HepG2 (cell line): ENCODE measurements around the gene GRHL1. TPM values are rescaled to one million over a fixed set of nuclear protein-coding genes. Genes with fewer than 3 reads are reported as not detected.

Experiments used
- ATAC-seq: fragments of 200-7000 bp; cut with Tn5 transposase; 3 replicates; pipeline ENCODE4 v1.9.1; 2020; ENCODE audit warnings: mild to moderate bottlenecking, moderate library complexity
- BruUV-seq: library from RNA; stranded (reverse); fragments of 400-500 nt; replicated peaks from 2 replicates; lab custom pipeline; 2021; lab: Mats Ljungman, UMichigan
- CTCF ChIA-PET: fragments of 300-600 bp; formaldehyde crosslinking; extraction: SDS; loops from one replicate; lab custom pipeline; 2021; ENCODE audit warnings: low total read pairs, inconsistent platforms, low intra/inter-chr PET ratio; lab: Yijun Ruan, JAX
- POLR2A ChIA-PET: fragments of 350-600 bp; sonication (Branson Sonifier 250); formaldehyde crosslinking; loops from one replicate; lab custom pipeline; 2020; ENCODE audit warnings: antibody characterized with exemption, inconsistent platforms; lab: Yijun Ruan, JAX
- DNase-seq: peaks from one replicate; pipeline ENCODE4 v3.0.0-alpha.2; 2015; ENCODE audit warnings: low spot score
- FAIRE-seq: peaks from 3 replicates; lab custom pipeline; 2011; peaks lifted over from hg19 to GRCh38; lab: Jason Lieb, UNC
- H2AFZ ChIP-seq: one replicate; pipeline ENCODE4 v1.6.1; 2011; ENCODE audit warnings: low read length, inconsistent platforms
- H3K27ac ChIP-seq: fragments of 300-600 bp; 3 replicates; pipeline ENCODE4 v1.8.0; 2011; ENCODE audit warnings: mixed run types, mild to moderate bottlenecking, mixed read lengths, low read length, inconsistent platforms; ENCODE audit not compliant: insufficient read depth; ENCODE audit errors: extremely low read length
- H3K27me3 ChIP-seq, 2 experiments: fragments of 200-600 bp in 1 of 2; 2 replicates in 1 of 2; 3 replicates in 1 of 2; pipeline versions ENCODE4 v1.6.0 to v1.8.0; 2011; ENCODE audit warnings: low read length in 2 of 2, mild to moderate bottlenecking in 2 of 2, moderate library complexity in 2 of 2, inconsistent platforms in 1 of 2; ENCODE audit not compliant: insufficient read depth in 2 of 2, control insufficient read depth in 1 of 2
- H3K36me3 ChIP-seq, 2 experiments: fragments of 200-600 bp in 1 of 2; replicated peaks in 1 of 2; 2 replicates in 1 of 2; 3 replicates in 1 of 2; pipeline versions ENCODE4 v1.5.1 to v1.8.0; 2011; ENCODE audit warnings: low read length in 2 of 2, inconsistent platforms in 1 of 2; ENCODE audit not compliant: insufficient read depth in 2 of 2, control insufficient read depth in 1 of 2
- H3K4me1 ChIP-seq: 2 replicates; pipeline ENCODE4 v1.5.1; 2012; ENCODE audit warnings: low read length, inconsistent platforms; ENCODE audit not compliant: insufficient read depth
- H3K4me2 ChIP-seq: 2 replicates; pipeline ENCODE4 v1.6.0; 2011; ENCODE audit warnings: low read depth, low read length, inconsistent platforms
- H3K4me3 ChIP-seq, 3 experiments: fragments of 200-600 bp in 1 of 3; sonication (generic), shearing (Covaris generic) in 1 of 3; replicated peaks in 1 of 3; 2 replicates each; pipeline ENCODE4 v1.5.1; 2011 to 2016; ENCODE audit warnings: low read length in 3 of 3, inconsistent platforms in 2 of 3, low read depth in 2 of 3, mild to moderate bottlenecking in 2 of 3, control low read depth in 1 of 3, mixed read lengths in 1 of 3; ENCODE audit not compliant: insufficient read depth in 1 of 3
- H3K79me2 ChIP-seq: one replicate; pipeline ENCODE4 v1.6.1; 2011; ENCODE audit warnings: low read length, inconsistent platforms; ENCODE audit not compliant: insufficient read depth
- H3K9ac ChIP-seq: 2 replicates; pipeline ENCODE4 v1.6.0; 2011; ENCODE audit warnings: mild to moderate bottlenecking, low read depth, low read length, inconsistent platforms; ENCODE audit not compliant: insufficient read depth
- H3K9me3 ChIP-seq: 2 replicates; pipeline ENCODE4 v1.5.1; 2012; ENCODE audit warnings: mild to moderate bottlenecking, low read length
- H4K20me1 ChIP-seq: 2 replicates; pipeline ENCODE4 v1.6.0; 2011; ENCODE audit warnings: inconsistent platforms, mild to moderate bottlenecking, low read length, moderate library complexity; ENCODE audit not compliant: insufficient read depth
- AGO2 ChIP-seq: fragments of 200-400 bp; formaldehyde crosslinking; optimal IDR thresholded peaks from 2 replicates; pipeline ENCODE3; 2017; ENCODE audit warnings: mild to moderate bottlenecking, low read depth, low read length, moderate library complexity
- EHMT2 ChIP-seq: fragments of 200-600 bp; sonication (generic); IDR thresholded peaks from 2 replicates; pipeline ENCODE4 v1.7.0; 2017; ENCODE audit warnings: antibody characterized with exemption, low read depth, low read length, borderline replicate concordance
- GPN1 ChIP-seq: sonication (generic); formaldehyde crosslinking; IDR thresholded peaks from 2 replicates; pipeline ENCODE4 v1.5.1; 2020; ENCODE audit warnings: missing genetic modification reagents, borderline replicate concordance
- HIVEP1 ChIP-seq: sonication (generic); formaldehyde crosslinking; IDR thresholded peaks from 2 replicates; pipeline ENCODE4 v1.4.0; 2020; ENCODE audit warnings: mild to moderate bottlenecking, missing genetic modification reagents
- IRX3 ChIP-seq: sonication (generic); formaldehyde crosslinking; IDR thresholded peaks from 2 replicates; pipeline ENCODE4 v1.8.1; 2023; ENCODE audit warnings: mild to moderate bottlenecking, low read depth, missing genetic modification reagents, borderline replicate concordance
- MED8 ChIP-seq: sonication (generic); formaldehyde crosslinking; IDR thresholded peaks from 2 replicates; pipeline ENCODE4 v1.8.1; 2023; ENCODE audit warnings: mild to moderate bottlenecking, missing genetic modification reagents; ENCODE audit not compliant: insufficient replicate concordance
- NFE2L1 ChIP-seq: sonication (generic); formaldehyde crosslinking; IDR thresholded peaks from 2 replicates; pipeline ENCODE4 v1.4.0; 2020; ENCODE audit warnings: missing genetic modification reagents, mild to moderate bottlenecking, borderline replicate concordance
- POLR2AphosphoS2 ChIP-seq: IDR thresholded peaks from 2 replicates; pipeline ENCODE4 v1.6.1; 2011; ENCODE audit warnings: low read depth, low read length, improper control_type of control experiment
- PTBP1 ChIP-seq: fragments of 200-400 bp; formaldehyde crosslinking; IDR thresholded peaks from 2 replicates; pipeline ENCODE4 v1.6.1; 2018; ENCODE audit warnings: low read length, low read depth; ENCODE audit not compliant: poor library complexity, severe bottlenecking
- SATB2 ChIP-seq: sonication (generic); formaldehyde crosslinking; IDR thresholded peaks from 2 replicates; pipeline ENCODE4 v1.5.0; 2020; ENCODE audit warnings: missing genetic modification reagents
- ZBTB8A ChIP-seq: sonication (generic); formaldehyde crosslinking; IDR thresholded peaks from 2 replicates; pipeline ENCODE4 v1.4.0; 2020; ENCODE audit warnings: mild to moderate bottlenecking, low read depth, missing genetic modification reagents, borderline replicate concordance
- ZFP91 ChIP-seq: sonication (generic); formaldehyde crosslinking; IDR thresholded peaks from 2 replicates; pipeline ENCODE4 v1.9.0; 2022; ENCODE audit warnings: missing genetic modification reagents, mild to moderate bottlenecking, borderline replicate concordance
- ZHX2 ChIP-seq, 2 experiments: sonication (generic) in 1 of 2; formaldehyde crosslinking in 1 of 2; IDR thresholded peaks; 2 replicates each; pipeline versions ENCODE4 v1.6.1 to v1.9.0; 2014 to 2022; ENCODE audit warnings: antibody characterized with exemption in 1 of 2, borderline replicate concordance in 1 of 2, inconsistent platforms in 1 of 2, low read depth in 1 of 2, missing genetic modification reagents in 1 of 2
- ZNF30 ChIP-seq: sonication (generic); formaldehyde crosslinking; IDR thresholded peaks from 2 replicates; pipeline ENCODE4 v1.5.0; 2020; ENCODE audit warnings: mild to moderate bottlenecking, missing genetic modification reagents
- ZNF616 ChIP-seq: sonication (generic); formaldehyde crosslinking; IDR thresholded peaks from 2 replicates; pipeline ENCODE4 v1.5.0; 2020; ENCODE audit warnings: low read depth, mild to moderate bottlenecking, missing genetic modification reagents
- ZNF772 ChIP-seq: sonication (generic); formaldehyde crosslinking; IDR thresholded peaks from 2 replicates; pipeline ENCODE4 v1.5.0; 2020; ENCODE audit warnings: mild to moderate bottlenecking, missing genetic modification reagents
- WGBS: methylation state at CpG from one replicate; pipeline ENCODE4 v1.1.6; 2017; ENCODE audit warnings: low lambda C conversion rate; 5-methylcytosine and 5-hydroxymethylcytosine counted together
- in situ Hi-C: cut with HindIII; loops from 2 replicates; pipeline ENCODE4 v1.10.0; 2017; ENCODE audit warnings: low pct_unique_long_range_greater_than_20kb; ENCODE audit not compliant: extremely low pct_ligation_motif_present
- intact Hi-C: fragments of 100-400 bp; cut with micrococcal nuclease; formaldehyde crosslinking; loops from one replicate; pipeline ENCODE4 v1.10.0; 2022; ENCODE audit not compliant: unreplicated experiment
- polyA plus RNA-seq, 8 experiments: library from polyadenylated mRNA; depleted of rRNA in 3 of 8; stranded (reverse) in 7 of 8; unstranded in 1 of 8; fragments of >200 nt; fragmentation: Illumina TruSeq in 4 of 8; extraction: Trizol in 4 of 8; gene quantifications; 2 replicates each; pipeline versions ENCODE4 v1.2.1 to v1.2.3, GENCODE V29; 2011 to 2016; ENCODE audit warnings: low read depth in 4 of 8, missing spikeins in 1 of 8, mixed read lengths in 1 of 8; ENCODE audit not compliant: insufficient read depth in 1 of 8
- total RNA-seq, 5 experiments: library from RNA; depleted of rRNA; stranded (reverse); fragments of >200 nt; fragmentation: Illumina TruSeq; extraction: Trizol; gene quantifications; 2 replicates each; pipeline ENCODE4 v1.2.3, GENCODE V29; 2016; ENCODE audit warnings: low read depth in 1 of 5

GRHL1 gene
- total and polyA plus RNA-seq, 2 of the 13 experiments (the other 11 are each of a cell fraction or from before 2014, with no cell fraction given), result 9.3 to 12.0 TPM

GRCh38 chr2:9996321-9996720 lies 44.8 kb downstream of the GRHL1 start (continued):
- no peak for TF ChIP-seq ZHX2 (IDR thresholded peaks at IDR 0.05; ENCODE audit: low read depth)
- no peak for TF ChIP-seq ZHX2 (CRISPR knock-in tag; IDR thresholded peaks at IDR 0.05; ENCODE audit: borderline replicate concordance)

GRCh38 chr2:9997936-9998335 lies 46.4 kb downstream of the GRHL1 start:
- Histone ChIP-seq H3K27me3 (no peaks in the 10 kb centered on the region), H3K4me2 (no peak overlapping the region), H3K4me3 (no peak overlapping the region), H2AFZ (no peak overlapping the region), H3K27ac (no peak overlapping the region), H3K36me3 (peaks cover 15 to 68% of the 10 kb centered on the region in 2 experiments; a peak in 4 of 5 replicates), H4K20me1 (no peaks in the 10 kb centered on the region), H3K9ac (no peak overlapping the region), H3K79me2 (no peaks in the 10 kb centered on the region), H3K4me1 (no peaks in the 10 kb centered on the region), H3K9me3 (no peaks in the 10 kb centered on the region)
- POLR2A ChIA-PET, result no interaction called here
- FAIRE-seq, result no peak
- CTCF ChIA-PET, result no interaction called here
- ATAC-seq, result no peak
- 85% methylated on average over 6 of the region's 7 CpGs for WGBS
- BruUV-seq, result no TSS peak
- intact Hi-C loops, result no loop called here
- in situ Hi-C loops, result no loop called here
- DNase-seq, result no peak
- TF ChIP-seq ZNF30 (CRISPR knock-in tag) (no peak), ZNF772 (CRISPR knock-in tag) (no peak), PTBP1 (no peak), AGO2 (no peak), NFE2L1 (CRISPR knock-in tag) (no peak), ZBTB8A (CRISPR knock-in tag) (no peak), IRX3 (CRISPR knock-in tag) (no peak), GPN1 (CRISPR knock-in tag) (no peak), POLR2AphosphoS2 (no peak), EHMT2 (no peak), SATB2 (CRISPR knock-in tag) (no peak), HIVEP1 (CRISPR knock-in tag) (no peak), ZFP91 (CRISPR knock-in tag) (no peak), ZNF616 (CRISPR knock-in tag) (no peak), MED8 (CRISPR knock-in tag) (no peak)
